DOHH2 (cell line): ENCODE results near the gene MLLT10.

Experiments used
- CTCF ChIP-seq: fragments of 200-600 bp; sonication (generic); IDR thresholded peaks from one replicate; pipeline ENCODE4 v1.5.1; 2014; ENCODE audit warnings: antibody characterized with exemption, mild to moderate bottlenecking, low read depth, low read length; ENCODE audit not compliant: poor library complexity, severe bottlenecking
- EZH2phosphoT487 ChIP-seq: fragments of 200-600 bp; sonication (generic); IDR thresholded peaks from 2 replicates; pipeline ENCODE4 v1.6.1; 2017; ENCODE audit warnings: borderline replicate concordance, mild to moderate bottlenecking, antibody characterized with exemption, low read length, moderate library complexity, mixed read lengths

GRCh38 chr10:21754410-21755011, 220.5 kb downstream of the MLLT10 start:
- no peak for TF ChIP-seq CTCF
- TF ChIP-seq EZH2phosphoT487: no peak
